Caco-2 (cell line): ENCODE data around the gene SCMH1. TPM values are rescaled to one million over a fixed set of nuclear protein-coding genes. Genes with fewer than 3 reads are reported as not detected.

ENCODE experiments used
- BruUV-seq: library from RNA; stranded (reverse); fragments of 400-500 nt; replicated peaks from 2 replicates; lab custom pipeline; 2021; lab: Mats Ljungman, UMichigan
- CTCF ChIA-PET: fragments of 300-600 bp; sonication (Branson Sonifier 250); formaldehyde crosslinking; loops from one replicate; lab custom pipeline; 2022; ENCODE audit warnings: antibody characterized with exemption; lab: Charles Lee
- POLR2A ChIA-PET: fragments of 300-600 bp; sonication (Branson Sonifier 250); formaldehyde crosslinking; loops from one replicate; lab custom pipeline; 2022; ENCODE audit warnings: antibody characterized with exemption; lab: Charles Lee
- DNase-seq, 2 experiments: peaks; one replicate each; pipeline versions ENCODE4 v3.0.0 to v3.0.0-alpha.2; 2020 to 2022
- H3K27me3 ChIP-seq: replicated peaks from 2 replicates; pipeline ENCODE4 v1.6.0; 2011; ENCODE audit warnings: low read length; ENCODE audit not compliant: control insufficient read depth, insufficient read depth
- H3K36me3 ChIP-seq: 2 replicates; pipeline ENCODE4 v1.5.1; 2011; ENCODE audit warnings: low read length; ENCODE audit not compliant: control insufficient read depth, insufficient read depth
- H3K4me1 ChIP-seq: fragments of 250-450 bp; sonication (Bioruptor Pico); 2 replicates; pipeline ENCODE4 v1.5.1; 2020; ENCODE audit warnings: mild to moderate bottlenecking
- H3K4me3 ChIP-seq: 2 replicates; pipeline ENCODE4 v1.5.1; 2011; ENCODE audit warnings: low read depth, mild to moderate bottlenecking, control low read depth, low read length
- H3K9me3 ChIP-seq: fragments of 250-450 bp; sonication (Bioruptor Pico); 2 replicates; pipeline ENCODE4 v1.5.1; 2020; ENCODE audit warnings: mild to moderate bottlenecking, moderate library complexity
- H3K27ac Mint-ChIP-seq: one replicate; pipeline ENCODE4 v1.8.0; 2022; ENCODE audit warnings: mixed read lengths; ENCODE audit not compliant: unreplicated experiment
- H3K27me3 Mint-ChIP-seq: one replicate; pipeline ENCODE4 v1.8.0; 2022; ENCODE audit warnings: mixed read lengths; ENCODE audit not compliant: insufficient read depth, unreplicated experiment
- H3K36me3 Mint-ChIP-seq: one replicate; pipeline ENCODE4 v1.8.0; 2022; ENCODE audit warnings: mild to moderate bottlenecking, mixed read lengths; ENCODE audit not compliant: insufficient read depth, unreplicated experiment
- H3K4me1 Mint-ChIP-seq: one replicate; pipeline ENCODE4 v1.8.0; 2022; ENCODE audit warnings: low read depth, mixed read lengths; ENCODE audit not compliant: unreplicated experiment
- H3K4me3 Mint-ChIP-seq: one replicate; pipeline ENCODE4 v1.8.0; 2022; ENCODE audit warnings: mild to moderate bottlenecking, moderate library complexity, mixed read lengths; ENCODE audit not compliant: unreplicated experiment
- H3K9me3 Mint-ChIP-seq: one replicate; pipeline ENCODE4 v1.8.0; 2022; ENCODE audit warnings: mixed read lengths; ENCODE audit not compliant: unreplicated experiment
- CTCF ChIP-seq, 2 experiments: fragments of 200-600 bp in 1 of 2; IDR thresholded peaks; 1 replicate in 1 of 2; 2 replicates in 1 of 2; pipeline versions ENCODE4 v1.5.1 to v1.8.0; 2011 to 2022; ENCODE audit warnings: antibody characterized with exemption in 1 of 2, control low read depth in 1 of 2, inconsistent platforms in 1 of 2, low read depth in 1 of 2, low read length in 1 of 2, mild to moderate bottlenecking in 1 of 2, moderate library complexity in 1 of 2; ENCODE audit not compliant: insufficient read depth in 1 of 2, severe bottlenecking in 1 of 2, unreplicated experiment in 1 of 2
- intact Hi-C: fragments of 100-400 bp; cut with micrococcal nuclease; formaldehyde crosslinking; loops from one replicate; pipeline ENCODE4 v1.10.0; 2022; ENCODE audit not compliant: unreplicated experiment
- total RNA-seq: library from RNA; stranded (reverse); gene quantifications from 2 replicates; pipeline ENCODE4 v1.2.3, GENCODE V29; 2022

Gene SCMH1
- total RNA-seq, 1 experiment from 2014 or later = 27.6 TPM

- Mint-ChIP-seq H3K27ac (no peak overlapping the region), H3K27me3 (no peaks in the 10 kb centered on the region), H3K4me3 (peak overlapping the region; percentile 80), H3K4me1 (peaks cover 12% of the 10 kb centered on the region), H3K9me3 (no peaks in the 10 kb centered on the region), H3K36me3 (no peaks in the 10 kb centered on the region)
- DNase-seq = peak; percentile 38 to 67
- ChIA-PET POLR2A (no interaction called here), CTCF (no interaction called here)
- TF ChIP-seq CTCF (IDR thresholded peaks at IDR 0.05; ENCODE audit: insufficient read depth in 1 of 2, low read depth in 1 of 2, low read length in 1 of 2, severe bottlenecking in 1 of 2, unreplicated experiment in 1 of 2) = peak in 1 of 2 experiments; percentile 34
- peaks cover 56% of the 10 kb centered on the region for H3K4me1 ChIP-seq
- H3K9me3 ChIP-seq = no peaks in the 10 kb centered on the region
- no peaks in the 10 kb centered on the region for H3K27me3 ChIP-seq
- no peak overlapping the region for H3K4me3 ChIP-seq
- intact Hi-C loops = loop anchor here (1.0 to 10.0 kb wide), 2 partner anchors 89 to 115 kb away; no protein-coding TSS in a partner anchor
- no peaks in the 10 kb centered on the region for H3K36me3 ChIP-seq
- BruUV-seq = no TSS peak
Observed at GRCh38 chr1:41239988-41240610, 2.0 kb downstream of the SCMH1 start.

- intact Hi-C loops = no loop called here
- no peak overlapping the region for H3K4me3 ChIP-seq
- no peaks in the 10 kb centered on the region for H3K27me3 ChIP-seq
- Mint-ChIP-seq H3K36me3 (no peaks in the 10 kb centered on the region), H3K4me1 (peaks cover 14% of the 10 kb centered on the region), H3K9me3 (no peaks in the 10 kb centered on the region), H3K4me3 (no peak overlapping the region), H3K27ac (no peak overlapping the region), H3K27me3 (no peaks in the 10 kb centered on the region)
- BruUV-seq = no TSS peak
- H3K9me3 ChIP-seq = no peaks in the 10 kb centered on the region
- TF ChIP-seq CTCF (IDR thresholded peaks at IDR 0.05; ENCODE audit: insufficient read depth in 1 of 2, low read depth in 1 of 2, low read length in 1 of 2, severe bottlenecking in 1 of 2, unreplicated experiment in 1 of 2) = no peak
- no peaks in the 10 kb centered on the region for H3K36me3 ChIP-seq
- POLR2A ChIA-PET = no interaction called here
- CTCF ChIA-PET = no interaction called here
- peak in 1 of 2 experiments; percentile 5 for DNase-seq
- H3K4me1 ChIP-seq = peaks cover 55% of the 10 kb centered on the region
Observed at GRCh38 chr1:41238311-41238988, 3.7 kb downstream of the SCMH1 start.

- Mint-ChIP-seq H3K27me3 (no peaks in the 10 kb centered on the region), H3K4me1 (peaks cover 14% of the 10 kb centered on the region), H3K27ac (no peak overlapping the region), H3K4me3 (no peak overlapping the region), H3K36me3 (no peaks in the 10 kb centered on the region), H3K9me3 (no peaks in the 10 kb centered on the region)
- no peaks in the 10 kb centered on the region for H3K9me3 ChIP-seq
- H3K4me1 ChIP-seq = peaks cover 56% of the 10 kb centered on the region
- no peak for DNase-seq
- no peak for TF ChIP-seq CTCF (IDR thresholded peaks at IDR 0.05; ENCODE audit: insufficient read depth in 1 of 2, low read depth in 1 of 2, low read length in 1 of 2, severe bottlenecking in 1 of 2, unreplicated experiment in 1 of 2)
- intact Hi-C loops = no loop called here
- H3K27me3 ChIP-seq = no peaks in the 10 kb centered on the region
- CTCF ChIA-PET = no interaction called here
- no peak overlapping the region for H3K4me3 ChIP-seq
- POLR2A ChIA-PET = no interaction called here
- H3K36me3 ChIP-seq = no peaks in the 10 kb centered on the region
- no TSS peak for BruUV-seq
Observed at GRCh38 chr1:41236781-41237180, 5.3 kb downstream of the SCMH1 start.
